Suprapubic skin (tissue), 4 donors: ENCODE results near the gene EPB41L4A.

Source experiments
- CTCF ChIP-seq, 2 donors: fragments of 200-600 bp in 1 of 2; fragments of 450-650 bp in 1 of 2; sonication (generic) in 1 of 2; IDR thresholded peaks; one replicate each; pipeline ENCODE4 v1.5.1; 2016 to 2019; ENCODE audit warnings: antibody characterized with exemption in 2 of 2, mild to moderate bottlenecking in 1 of 2, moderate library complexity in 1 of 2
- EP300 ChIP-seq: sonication (generic); formaldehyde crosslinking; IDR thresholded peaks from one replicate; pipeline ENCODE4 v1.6.1; 2017; ENCODE audit warnings: antibody characterized with exemption
- POLR2A ChIP-seq, 2 donors: fragments of 450-650 bp; IDR thresholded peaks; one replicate each; pipeline ENCODE4 v1.6.1; 2017; ENCODE audit warnings: antibody characterized with exemption in 2 of 2, mild to moderate bottlenecking in 2 of 2, moderate library complexity in 2 of 2
- POLR2AphosphoS5 ChIP-seq, 3 donors: sonication (generic); formaldehyde crosslinking; IDR thresholded peaks; one replicate each; pipeline ENCODE4 v1.6.1; 2017; ENCODE audit warnings: antibody characterized with exemption in 3 of 3

- TF ChIP-seq CTCF (IDR thresholded peaks at IDR 0.05) (no peak), POLR2A (IDR thresholded peaks at IDR 0.05) (no peak), EP300 (no peak), POLR2AphosphoS5 (IDR thresholded peaks at IDR 0.05) (no peak)
Measured at GRCh38 chr5:112165399-112165798, 253.7 kb downstream of the EPB41L4A start.
